Testis (tissue), 2 donors: ENCODE data around the gene SLN.

Source experiments
- POLR2A ChIP-seq: fragments of 450-650 bp; IDR thresholded peaks from one replicate; pipeline ENCODE4 v1.6.1; 2017; ENCODE audit warnings: antibody characterized with exemption, mild to moderate bottlenecking, moderate library complexity
- TF ChIP-seq, protein P1 (sequence below), 3 experiments: fragments of 450-650 bp in 2 of 3; fragments of 200-600 bp in 1 of 3; sonication (generic) in 1 of 3; IDR thresholded peaks; one replicate each; pipeline ENCODE4 v1.5.1; 2016 to 2019; ENCODE audit warnings: antibody characterized with exemption in 3 of 3, mild to moderate bottlenecking in 2 of 3, moderate library complexity in 1 of 3

DNA sequence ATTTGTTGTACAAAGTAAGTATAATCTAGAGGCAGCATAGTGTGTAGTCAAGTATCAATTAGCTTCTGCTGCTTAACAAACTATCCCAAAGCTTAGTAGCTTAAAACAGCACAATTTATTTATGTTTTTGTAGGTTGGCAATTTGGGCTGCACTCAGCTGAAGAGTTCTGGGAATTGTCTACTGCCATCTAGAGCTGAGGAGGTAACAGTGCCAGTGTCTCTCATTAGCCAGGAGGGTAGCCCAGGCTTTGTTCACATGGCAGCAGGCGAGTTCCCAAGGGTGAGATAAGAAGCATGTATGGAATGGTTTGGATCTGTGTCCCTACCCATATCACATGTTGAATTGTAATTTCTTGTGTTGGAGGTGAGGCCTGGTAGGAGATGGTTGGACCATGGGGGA lies 45.8 kb upstream of the SLN start:
- TF ChIP-seq POLR2A = no peak
- TF ChIP-seq, protein P1, sequence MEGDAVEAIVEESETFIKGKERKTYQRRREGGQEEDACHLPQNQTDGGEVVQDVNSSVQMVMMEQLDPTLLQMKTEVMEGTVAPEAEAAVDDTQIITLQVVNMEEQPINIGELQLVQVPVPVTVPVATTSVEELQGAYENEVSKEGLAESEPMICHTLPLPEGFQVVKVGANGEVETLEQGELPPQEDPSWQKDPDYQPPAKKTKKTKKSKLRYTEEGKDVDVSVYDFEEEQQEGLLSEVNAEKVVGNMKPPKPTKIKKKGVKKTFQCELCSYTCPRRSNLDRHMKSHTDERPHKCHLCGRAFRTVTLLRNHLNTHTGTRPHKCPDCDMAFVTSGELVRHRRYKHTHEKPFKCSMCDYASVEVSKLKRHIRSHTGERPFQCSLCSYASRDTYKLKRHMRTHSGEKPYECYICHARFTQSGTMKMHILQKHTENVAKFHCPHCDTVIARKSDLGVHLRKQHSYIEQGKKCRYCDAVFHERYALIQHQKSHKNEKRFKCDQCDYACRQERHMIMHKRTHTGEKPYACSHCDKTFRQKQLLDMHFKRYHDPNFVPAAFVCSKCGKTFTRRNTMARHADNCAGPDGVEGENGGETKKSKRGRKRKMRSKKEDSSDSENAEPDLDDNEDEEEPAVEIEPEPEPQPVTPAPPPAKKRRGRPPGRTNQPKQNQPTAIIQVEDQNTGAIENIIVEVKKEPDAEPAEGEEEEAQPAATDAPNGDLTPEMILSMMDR (IDR thresholded peaks at IDR 0.05) = no peak
